ENCODE data around the gene MADD.
"Not testable (repeated sequence)": the region's sequence is repeated elsewhere in the genome, so short reads cannot be mapped to it uniquely, and the experiment has no call there.

Gene MADD

DNA sequence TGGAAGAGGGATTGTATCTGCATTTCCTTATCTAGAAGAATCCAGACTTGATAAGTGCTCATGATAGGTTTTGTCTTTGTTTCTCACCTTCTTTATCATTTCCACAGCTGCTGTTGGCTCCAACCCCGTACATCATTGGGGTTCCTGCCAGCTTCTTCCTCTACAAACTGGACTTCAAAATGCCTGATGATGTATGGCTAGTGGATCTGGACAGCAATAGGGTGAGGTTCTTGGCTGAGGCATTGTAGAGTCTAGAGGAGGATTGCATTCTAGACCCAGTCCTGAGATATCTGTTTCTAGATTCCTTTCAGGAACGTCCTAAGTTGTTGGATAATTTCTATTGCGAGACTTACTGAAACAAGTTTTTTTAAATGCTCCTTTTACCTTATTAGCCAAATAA, 8.1 kb downstream of the MADD start:
- DNase-seq = no peak

DNA sequence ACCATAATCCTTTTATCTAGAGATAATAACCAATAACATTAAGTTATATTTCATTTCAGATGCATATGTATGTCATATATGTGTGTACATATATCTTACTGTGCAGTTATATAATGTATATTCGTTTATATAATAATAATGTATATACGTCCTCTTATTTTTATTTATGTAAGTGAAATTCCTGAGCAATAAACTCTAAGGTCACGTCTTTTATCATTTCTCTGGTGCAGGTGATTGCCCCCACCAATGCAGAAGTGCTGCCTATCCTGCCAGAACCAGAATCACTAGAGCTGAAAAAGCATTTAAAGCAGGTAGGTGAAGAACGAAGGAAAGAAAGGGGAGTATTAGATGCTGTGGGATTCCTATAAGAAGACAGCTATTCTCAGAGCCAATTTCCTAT, 8.8 kb downstream of the MADD start:
- no peak for DNase-seq

DNA sequence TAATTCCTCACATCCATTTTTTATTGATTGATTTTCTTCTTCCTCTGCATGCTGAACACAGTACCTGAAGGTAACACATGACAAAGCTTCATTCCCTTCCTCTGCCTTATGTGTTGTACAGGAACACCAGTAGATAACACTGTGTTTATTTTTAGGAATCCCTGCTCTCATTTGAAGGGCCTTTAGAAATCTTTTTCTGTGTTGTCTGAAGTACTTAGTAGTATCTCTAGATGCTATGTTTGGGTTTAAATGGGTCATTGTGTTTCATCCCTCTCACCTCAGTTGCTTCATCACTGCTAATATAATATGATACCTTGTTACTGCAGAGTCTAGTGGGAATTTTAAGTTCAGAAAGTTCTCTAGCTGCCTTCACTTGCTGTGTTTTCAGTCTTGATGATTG, 10.2 kb downstream of the MADD start:
- no peak for DNase-seq

DNA sequence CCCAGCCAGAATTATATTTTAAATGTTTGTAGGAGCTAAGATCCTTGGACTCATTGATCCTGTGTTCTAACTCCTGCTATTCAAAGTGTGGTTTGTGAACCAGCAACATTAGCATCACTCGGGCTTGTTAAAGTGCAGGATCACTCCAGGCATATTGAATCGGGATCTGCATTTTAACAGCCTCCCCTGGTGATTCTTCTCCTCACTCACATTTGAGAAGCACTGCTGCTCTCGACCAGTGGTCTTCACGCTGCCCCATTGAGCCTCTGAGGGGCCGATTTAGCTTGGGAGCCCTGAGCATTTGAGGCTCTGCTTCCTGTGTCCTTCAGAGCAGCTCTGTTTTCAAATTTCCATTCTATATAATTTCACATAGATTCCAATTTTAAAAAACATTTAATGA, 10.9 kb downstream of the MADD start:
- DNase-seq = no peak

DNA sequence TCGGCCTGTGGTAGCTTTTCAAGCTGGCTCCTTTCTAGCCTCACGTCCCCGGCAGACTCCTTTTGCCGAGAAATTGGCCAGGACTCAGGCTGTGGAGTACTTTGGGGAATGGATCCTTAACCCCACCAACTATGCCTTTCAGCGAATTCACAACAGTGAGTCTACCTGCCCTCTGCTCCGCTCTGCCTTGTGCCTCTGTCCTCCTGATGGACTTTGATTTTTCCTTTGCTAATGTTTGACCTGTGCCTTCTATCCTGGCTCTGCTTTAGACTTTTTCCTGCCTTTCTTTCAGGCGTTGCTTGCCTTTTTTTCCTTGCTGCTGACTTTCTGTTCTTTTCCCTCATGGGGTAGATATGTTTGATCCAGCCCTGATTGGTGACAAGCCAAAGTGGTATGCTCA, 12.5 kb downstream of the MADD start:
- DNase-seq = no peak

DNA sequence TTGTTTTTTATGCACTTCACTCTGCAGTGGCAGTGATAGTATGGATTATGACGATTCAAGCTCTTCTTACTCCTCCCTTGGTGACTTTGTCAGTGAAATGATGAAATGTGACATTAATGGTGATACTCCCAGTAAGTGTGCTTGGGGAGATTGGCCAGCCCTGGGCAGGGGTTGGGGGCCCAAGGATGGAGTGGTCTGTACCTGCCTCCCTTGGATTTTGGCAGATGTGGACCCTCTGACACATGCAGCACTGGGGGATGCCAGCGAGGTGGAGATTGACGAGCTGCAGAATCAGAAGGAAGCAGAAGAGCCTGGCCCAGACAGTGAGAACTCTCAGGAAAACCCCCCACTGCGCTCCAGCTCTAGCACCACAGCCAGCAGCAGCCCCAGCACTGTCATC, 14.2 kb downstream of the MADD start:
- DNase-seq = no peak

DNA sequence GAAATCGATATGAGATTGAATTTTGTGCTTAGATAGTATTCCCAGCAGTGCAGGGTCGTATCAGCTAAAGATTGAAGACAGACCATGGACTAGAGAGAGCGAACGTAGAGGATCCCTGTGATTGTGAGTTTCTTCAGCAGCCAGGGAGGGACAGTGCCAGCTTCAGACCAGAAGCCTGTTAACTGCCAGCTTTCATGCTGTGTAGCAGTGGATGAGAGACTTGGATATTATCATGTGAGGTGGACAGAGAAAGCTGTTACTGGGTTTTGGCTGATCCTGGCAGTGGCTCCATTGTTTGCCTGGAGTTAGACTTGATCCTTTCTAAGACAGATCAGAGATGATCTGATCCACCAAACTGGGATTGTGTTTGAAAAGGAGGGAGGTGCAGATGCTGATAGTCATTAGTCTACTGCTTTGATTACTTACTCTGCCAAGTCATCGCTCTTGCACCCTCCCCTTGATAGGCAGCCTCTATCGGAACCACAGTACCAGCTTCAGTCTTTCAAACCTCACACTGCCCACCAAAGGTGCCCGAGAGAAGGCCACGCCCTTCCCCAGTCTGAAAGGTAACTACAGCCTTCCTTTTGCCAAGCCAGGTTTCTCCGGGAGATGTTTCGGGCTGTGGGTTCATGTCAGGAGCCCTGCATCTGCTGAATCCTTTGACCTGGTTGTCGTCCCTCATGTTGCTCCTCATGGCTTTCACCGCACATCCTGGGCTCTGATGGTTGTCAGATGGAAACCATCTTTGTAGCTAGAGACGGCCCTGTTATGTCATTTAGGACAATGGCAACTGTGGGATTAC, 16.2 kb downstream of the MADD start:
- DNase-seq = no peak

DNA sequence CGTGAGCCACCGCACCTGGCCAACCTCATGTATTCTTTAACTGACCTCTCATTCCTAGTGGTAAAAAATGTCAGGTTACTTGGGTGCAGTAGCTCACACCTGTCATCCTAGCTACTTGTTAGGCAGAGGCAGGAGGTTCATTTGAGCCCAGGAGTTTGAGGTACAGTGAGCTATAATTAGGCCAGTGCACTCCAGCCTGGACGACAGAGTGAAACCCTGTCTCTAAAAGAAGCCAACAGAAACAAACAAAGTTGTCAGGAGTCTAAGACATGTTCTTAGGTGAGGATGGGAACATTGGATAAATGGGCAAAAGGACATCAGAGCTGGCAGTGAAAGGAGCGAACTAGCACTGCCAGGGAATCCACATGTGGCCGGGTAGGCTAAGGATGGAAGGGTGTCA, 18.1 kb downstream of the MADD start:
- no peak for DNase-seq

DNA sequence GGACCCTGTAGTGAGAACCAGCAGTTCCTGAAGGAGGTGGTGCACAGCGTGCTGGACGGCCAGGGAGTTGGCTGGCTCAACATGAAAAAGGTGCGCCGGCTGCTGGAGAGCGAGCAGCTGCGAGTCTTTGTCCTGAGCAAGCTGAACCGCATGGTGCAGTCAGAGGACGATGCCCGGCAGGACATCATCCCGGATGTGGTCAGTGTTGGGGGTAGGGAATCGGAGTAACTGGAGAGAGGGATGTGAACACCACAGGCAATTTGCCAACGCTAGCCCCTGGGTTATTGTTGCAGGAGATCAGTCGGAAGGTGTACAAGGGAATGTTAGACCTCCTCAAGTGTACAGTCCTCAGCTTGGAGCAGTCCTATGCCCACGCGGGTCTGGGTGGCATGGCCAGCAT, 19.9 kb downstream of the MADD start:
- DNase-seq = no peak

DNA sequence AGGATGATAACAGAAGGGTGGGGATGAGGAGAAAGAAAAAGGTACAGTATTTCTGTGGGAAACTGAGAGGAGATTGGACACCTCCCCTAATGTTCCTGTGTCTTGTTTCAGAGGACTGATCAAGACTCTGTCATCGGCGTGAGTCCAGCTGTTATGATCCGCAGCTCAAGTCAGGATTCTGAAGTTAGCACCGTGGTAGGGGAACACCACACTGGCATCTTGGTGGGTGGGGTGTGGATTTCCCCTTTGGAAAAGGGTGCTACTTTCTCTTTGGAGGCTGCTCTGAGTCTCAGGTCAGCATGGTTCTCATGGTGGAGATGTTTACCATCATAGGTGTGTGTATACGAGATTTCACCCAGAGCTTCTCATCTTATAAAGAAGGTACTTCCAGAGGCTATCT, 25.5 kb downstream of the MADD start:
- no peak for DNase-seq

DNA sequence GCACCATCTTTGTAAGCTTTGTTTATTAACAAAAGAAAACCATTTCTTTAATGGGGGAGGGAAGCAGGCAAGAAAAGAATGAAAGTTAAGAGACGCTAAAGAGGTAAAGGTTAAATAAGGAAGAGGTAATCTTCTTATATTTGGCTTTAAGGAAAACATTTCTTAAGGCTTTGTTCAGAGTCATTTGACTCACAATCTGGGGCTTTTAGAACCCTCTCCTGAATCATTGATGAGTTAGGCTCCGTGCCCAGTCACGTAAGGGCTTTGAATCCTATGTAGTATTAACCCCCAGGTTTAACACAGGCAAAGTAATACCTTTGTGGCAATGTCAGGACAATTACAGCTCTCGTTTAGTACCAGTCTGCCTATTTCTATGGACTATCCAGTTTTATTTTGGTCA, 26.1 kb downstream of the MADD start:
- no peak for DNase-seq

DNA sequence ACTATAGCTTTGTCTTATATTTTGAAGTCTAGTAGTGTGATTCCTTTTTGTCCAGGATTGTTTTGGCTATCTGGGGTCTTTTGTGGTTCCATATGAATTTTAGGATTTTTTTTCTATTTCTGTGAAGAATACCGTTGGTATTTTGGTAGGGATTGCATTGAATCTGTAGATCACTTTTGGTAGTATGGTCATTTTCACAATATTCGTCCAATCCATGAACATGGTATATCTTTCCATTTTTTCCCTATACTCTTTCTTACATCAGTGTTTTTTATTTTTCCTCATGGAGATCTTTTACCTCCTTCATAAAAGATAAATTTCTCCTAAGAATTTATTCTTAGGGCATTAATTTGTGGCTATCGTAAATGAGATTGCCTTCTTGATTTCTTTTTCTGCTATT, 29.1 kb downstream of the MADD start:
- no peak for DNase-seq

DNA sequence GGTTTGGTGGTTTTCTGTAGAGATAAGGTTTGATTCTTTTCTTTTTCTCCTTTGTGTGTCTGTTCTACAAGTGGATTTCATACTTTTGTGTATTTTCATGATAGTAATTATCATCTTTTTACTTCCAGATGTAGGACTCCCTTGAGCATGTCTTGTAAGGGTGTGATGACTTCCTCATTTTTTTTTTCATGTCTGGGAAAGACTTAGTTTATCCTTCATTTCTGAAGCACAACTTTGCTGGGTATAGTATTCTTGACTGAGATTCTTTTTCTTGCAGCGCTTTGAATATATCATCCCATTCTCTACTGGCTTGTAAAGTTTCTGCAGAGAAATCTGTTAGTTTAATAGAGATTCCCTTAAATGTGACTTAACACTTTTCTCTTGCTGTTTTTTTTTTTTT, 32.9 kb downstream of the MADD start:
- no peak for DNase-seq

DNA sequence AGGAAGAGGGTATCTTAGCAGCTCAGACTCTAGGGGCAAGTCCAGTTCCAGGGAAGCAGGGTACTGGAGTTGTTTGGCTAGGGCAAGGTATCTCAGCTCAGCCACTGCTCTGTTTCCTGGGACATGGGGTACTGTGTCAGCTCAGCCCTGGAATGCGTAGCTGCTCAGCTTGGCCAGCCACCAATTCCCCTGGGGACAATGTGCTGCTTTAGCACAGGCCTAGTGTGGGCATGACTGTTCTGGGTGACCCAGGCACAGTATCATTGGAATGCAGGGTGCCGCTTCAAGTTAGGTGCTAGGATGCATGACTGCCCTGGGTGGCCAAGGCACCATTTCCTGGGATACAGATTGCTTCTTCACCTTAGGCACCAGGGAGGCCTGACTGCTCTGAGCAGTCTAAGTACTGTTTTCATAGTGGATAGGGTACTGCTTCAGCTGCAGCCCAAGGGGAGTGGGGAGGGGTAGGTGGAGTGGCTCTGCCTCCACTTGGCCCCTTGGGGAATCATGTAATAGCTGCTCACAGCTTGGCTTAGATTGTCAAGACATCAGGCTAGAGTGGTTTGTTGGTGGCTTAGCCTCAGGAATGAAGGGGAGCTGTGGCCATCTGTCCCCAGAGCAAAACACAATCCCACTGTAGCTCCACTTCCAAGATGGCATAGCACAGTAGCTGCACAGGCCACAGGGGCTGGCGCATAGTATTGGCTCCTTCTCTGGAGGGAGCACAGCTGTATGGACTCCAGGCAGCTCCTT, 36.0 kb downstream of the MADD start:
- DNase-seq = no peak

DNA sequence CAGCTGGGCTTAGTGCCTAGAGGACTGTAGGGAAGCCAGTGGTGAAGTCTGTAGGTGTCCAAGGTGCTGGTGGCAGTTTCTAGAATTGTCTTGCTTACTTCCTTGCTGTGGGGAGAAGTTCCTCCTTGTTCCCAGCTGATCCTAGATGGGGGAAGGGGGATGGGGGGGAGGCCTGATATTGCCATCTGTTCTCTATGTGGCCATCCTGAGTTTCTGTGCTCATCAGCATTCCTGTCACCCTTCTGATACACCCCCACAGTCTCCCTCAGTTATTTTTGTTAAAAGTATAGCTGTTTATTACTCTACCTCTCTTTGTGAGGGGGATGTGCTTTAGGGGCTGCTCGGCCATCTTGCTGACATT, 36.5 kb downstream of the MADD start:
- no peak for DNase-seq

DNA sequence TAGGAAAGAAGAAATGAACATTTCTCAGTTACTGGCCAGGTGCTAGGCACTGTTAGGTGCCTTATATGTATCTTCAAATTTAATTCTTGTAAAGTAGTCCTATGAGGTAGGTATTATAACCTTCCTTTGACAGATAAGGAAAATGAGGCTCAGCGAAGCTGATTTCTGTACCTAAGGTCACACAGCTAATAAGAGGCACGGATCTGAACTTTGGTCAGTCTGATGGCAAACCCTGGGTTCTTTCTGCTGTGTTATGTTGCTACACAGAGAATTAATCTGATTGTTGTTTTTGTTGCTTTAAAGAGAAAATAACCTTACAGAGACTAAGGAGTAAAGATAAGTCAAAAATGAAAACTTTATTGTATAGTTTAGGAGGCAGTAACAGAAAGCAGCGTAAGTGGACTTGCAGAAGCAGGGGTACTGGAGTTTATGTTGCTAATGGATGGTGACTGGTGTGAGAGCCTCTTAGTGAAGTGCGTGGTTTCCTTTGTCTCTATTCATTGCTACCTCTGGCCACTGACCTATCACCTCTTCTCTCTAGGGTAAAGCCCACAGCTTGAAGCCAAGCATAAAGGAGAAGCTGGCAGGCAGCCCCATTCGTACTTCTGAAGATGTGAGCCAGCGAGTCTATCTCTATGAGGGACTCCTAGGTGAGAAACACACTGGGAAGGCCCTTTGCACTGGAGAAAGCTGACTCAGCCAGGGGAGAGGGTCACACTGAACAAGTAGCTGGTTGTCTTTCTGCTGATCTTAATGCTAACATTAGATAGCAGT, 38.3 kb downstream of the MADD start:
- DNase-seq = no peak

DNA sequence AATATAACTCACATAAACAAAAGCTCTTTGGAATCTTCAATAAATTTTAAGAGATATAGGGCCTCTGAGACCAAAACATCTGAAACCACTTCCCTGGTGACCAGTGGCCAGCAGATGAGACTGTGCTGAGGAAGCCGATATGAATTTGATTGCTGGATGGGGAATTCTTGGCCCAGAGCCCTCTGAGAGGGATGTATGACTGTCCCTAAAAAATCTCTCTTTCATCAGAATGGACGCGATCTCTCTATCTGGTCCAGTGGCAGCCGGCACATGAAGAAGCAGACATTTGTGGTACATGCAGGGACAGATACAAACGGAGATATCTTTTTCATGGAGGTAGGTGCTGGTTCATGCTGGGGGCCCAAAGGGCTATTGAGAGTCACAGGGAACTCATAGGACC, 45.1 kb downstream of the MADD start:
- DNase-seq = no peak

DNA sequence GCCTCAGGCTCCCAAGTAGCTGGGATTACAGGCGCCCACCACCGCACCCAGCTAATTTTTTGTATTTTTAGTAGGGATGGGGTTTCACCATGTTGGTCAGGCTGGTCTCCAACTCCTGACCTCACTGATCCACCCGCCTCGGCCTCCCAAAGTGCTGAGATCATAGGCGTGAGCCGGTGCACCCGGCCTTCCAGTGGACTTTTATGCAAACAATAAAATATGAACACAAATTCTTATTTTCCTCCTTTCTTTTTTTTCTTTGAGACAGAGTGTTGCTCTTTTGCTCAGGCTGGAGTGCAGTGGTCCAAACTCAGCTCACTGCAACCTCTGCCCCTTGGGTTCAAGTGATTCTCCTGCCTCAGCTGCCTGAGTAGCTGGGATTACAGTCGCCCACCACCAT, 46.6 kb downstream of the MADD start:
- not testable (repeated sequence) for DNase-seq

DNA sequence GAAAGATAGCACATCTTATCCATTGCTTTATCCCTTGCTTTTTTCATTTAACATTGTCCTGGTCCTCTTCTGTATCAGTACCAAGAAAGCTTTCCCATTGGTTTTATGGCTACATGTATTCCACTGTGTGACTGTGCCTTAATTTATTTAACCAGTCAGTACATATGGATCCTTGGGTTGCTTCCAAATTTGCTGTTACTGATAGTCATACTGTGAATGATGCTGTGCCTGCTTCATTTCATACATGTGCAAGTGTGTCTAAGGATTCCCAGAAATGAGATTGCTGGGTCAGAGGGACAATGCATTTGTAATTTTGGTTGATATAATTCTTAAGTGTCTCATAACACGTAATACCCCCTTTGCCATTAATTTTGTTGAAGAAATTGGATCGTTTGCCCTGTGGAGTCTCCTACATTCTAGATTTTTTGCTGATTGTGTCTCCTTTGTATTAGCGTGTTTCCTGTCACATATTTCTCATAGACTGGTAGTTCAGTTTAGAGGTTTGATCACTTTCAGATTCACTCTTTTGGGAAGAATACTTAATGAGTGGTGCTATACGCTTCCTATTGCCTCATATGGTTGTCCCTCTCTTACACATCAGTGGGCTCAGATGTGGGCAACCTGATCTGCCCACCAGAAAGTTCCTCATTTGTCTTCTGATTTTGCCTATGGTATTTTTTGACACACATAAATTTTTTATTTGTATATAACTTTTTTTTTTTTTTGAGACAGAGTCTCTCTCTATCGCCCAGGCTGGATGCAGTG, 47.3 kb downstream of the MADD start:
- no peak for DNase-seq

DNA sequence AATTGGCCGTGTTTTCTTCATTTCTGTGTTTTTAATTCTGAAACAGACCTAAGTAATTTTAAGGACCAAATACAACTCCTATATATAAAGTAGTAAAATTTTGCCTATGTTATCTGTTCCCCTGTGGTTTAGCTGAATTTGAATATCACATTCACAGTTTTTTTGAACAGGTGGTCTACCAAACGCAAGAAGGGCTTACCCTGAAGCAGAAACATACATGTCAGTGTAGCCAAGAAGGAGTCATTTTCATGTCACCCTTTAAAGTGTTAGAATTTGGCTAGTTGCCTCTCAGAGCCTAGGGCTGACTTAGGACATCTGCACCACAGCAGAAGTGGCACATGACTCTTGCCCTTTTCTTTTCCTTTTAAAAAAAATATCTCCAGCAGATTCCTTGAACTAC, 48.2 kb downstream of the MADD start:
- no peak for DNase-seq

DNA sequence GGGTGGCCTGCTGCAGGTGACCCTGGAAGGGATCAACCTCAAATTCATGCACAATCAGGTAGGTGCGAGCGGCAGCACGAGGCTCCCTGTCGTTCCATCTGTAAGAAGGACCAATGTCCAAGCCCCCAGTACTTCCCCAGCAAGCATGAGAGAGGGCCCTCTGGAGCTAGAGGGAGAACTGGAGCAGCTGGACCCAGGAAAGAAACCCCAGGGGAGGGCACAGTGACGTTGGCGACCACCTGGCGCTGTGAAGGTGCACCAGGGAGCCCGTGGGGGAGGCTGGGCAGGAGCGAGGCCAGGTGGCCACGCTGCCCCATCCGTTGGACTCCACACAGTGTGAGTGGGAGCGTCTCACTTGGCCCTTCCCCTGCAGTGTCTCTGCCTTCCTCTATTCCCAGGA, 54.6 kb downstream of the MADD start:
- DNase-seq = no peak

DNA sequence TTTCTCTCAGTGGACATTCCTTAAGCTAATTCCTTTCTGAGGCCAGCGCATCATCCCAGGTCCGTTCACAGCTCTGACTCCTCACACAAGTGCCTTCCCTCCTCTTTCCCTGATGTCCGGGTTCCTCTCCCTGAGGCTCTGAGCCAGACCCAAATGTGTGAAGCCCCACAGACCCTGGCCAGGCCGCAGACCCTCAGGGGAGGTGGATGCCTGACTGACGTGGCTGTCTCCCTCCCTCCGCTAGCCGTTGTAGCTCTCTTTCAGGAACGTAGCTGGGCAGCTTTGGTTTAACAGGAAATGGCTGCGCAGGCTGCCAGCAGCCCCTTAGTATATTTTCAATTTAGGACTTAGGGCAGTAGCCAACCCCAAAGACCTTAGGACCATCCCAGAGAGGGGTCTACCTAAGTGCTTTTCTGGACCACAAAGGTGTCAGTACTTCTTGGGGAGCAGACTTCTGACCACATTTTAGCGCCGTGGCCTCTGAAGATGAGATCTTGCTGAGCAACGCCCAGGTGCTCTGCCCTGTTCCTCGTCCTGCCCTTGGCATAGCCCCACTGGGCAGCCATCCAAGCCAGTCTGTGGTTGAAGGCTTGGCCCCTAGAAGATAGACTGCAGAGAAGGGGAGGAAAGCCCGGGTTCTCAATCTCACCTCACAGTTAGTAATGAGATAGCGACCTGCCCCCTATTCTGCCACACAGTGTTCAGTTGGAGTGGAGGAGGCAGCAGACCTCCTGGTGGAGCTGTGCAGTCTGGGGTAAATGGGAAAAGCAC, 55.5 kb downstream of the MADD start:
- DNase-seq = no peak

All from CD4-positive, alpha-beta T cell treated with Interferon gamma for 1 hour (primary cell).